Central memory CD8-positive, alpha-beta T cell (primary cell): Measurements from ENCODE around the gene CPZ.

Experiments
- ATAC-seq: fragments of 150-1000 bp; cut with Tn5 transposase; replicated peaks from 2 replicates; pipeline ENCODE4 v1.10.0; 2022; ENCODE audit warnings: mild to moderate bottlenecking, moderate FRiP score, moderate number of reproducible peaks; ENCODE audit not compliant: poor library complexity, severe bottlenecking; ENCODE audit errors: extremely low read depth
- DNase-seq, 2 donors: peaks; one replicate each; pipeline ENCODE4 v3.0.0; 2021; ENCODE audit warnings: low spot score in 2 of 2
- H3K27ac Mint-ChIP-seq: one replicate; pipeline ENCODE4 v1.8.0; 2022; ENCODE audit warnings: low read depth, mild to moderate bottlenecking, moderate library complexity, mixed read lengths
- H3K27me3 Mint-ChIP-seq: one replicate; pipeline ENCODE4 v1.8.0; 2022; ENCODE audit warnings: mixed read lengths
- H3K36me3 Mint-ChIP-seq: one replicate; pipeline ENCODE4 v1.8.0; 2022; ENCODE audit warnings: mild to moderate bottlenecking, moderate library complexity, mixed read lengths; ENCODE audit not compliant: insufficient read depth
- H3K4me1 Mint-ChIP-seq: one replicate; pipeline ENCODE4 v1.8.0; 2022; ENCODE audit warnings: mixed read lengths
- H3K4me3 Mint-ChIP-seq: one replicate; pipeline ENCODE4 v1.8.0; 2022; ENCODE audit warnings: mild to moderate bottlenecking, moderate library complexity, mixed read lengths
- H3K9me3 Mint-ChIP-seq: one replicate; pipeline ENCODE4 v1.8.0; 2022; ENCODE audit warnings: mixed read lengths

The CPZ gene

GRCh38 chr4:8655411-8656184 is 63.0 kb downstream of the CPZ start:
- peaks cover 2% of the 10 kb centered on the region for H3K36me3 Mint-ChIP-seq
- ATAC-seq (no peak), DNase-seq (no peak)
- no peak overlapping the region for H3K4me3 Mint-ChIP-seq
- peaks cover 19% of the 10 kb centered on the region for H3K27me3 Mint-ChIP-seq
- H3K4me1 Mint-ChIP-seq = no peaks in the 10 kb centered on the region
- peaks cover 5% of the 10 kb centered on the region for H3K9me3 Mint-ChIP-seq
- H3K27ac Mint-ChIP-seq = no peak overlapping the region

- peaks cover 24% of the 10 kb centered on the region for H3K27me3 Mint-ChIP-seq
- no peak for ATAC-seq
- H3K36me3 Mint-ChIP-seq = peaks cover 2% of the 10 kb centered on the region
- no peak for DNase-seq
- peaks cover 5% of the 10 kb centered on the region for H3K9me3 Mint-ChIP-seq
- no peak overlapping the region for H3K27ac Mint-ChIP-seq
- no peaks in the 10 kb centered on the region for H3K4me1 Mint-ChIP-seq
- H3K4me3 Mint-ChIP-seq = no peak overlapping the region
Observed at GRCh38 chr4:8656185-8656517, 63.6 kb downstream of the CPZ start.

GRCh38 chr4:8656711-8657380 is 64.3 kb downstream of the CPZ start:
- ATAC-seq = no peak

GRCh38 chr4:8657381-8658088 is 65.0 kb downstream of the CPZ start:
- Mint-ChIP-seq H3K27ac (no peak overlapping the region), H3K27me3 (peaks cover 37% of the 10 kb centered on the region), H3K4me1 (no peaks in the 10 kb centered on the region), H3K36me3 (peaks cover 2% of the 10 kb centered on the region), H3K4me3 (no peak overlapping the region), H3K9me3 (peaks cover 5% of the 10 kb centered on the region)
- ATAC-seq = no peak
- DNase-seq = no peak

More at GRCh38 chr4:8656711-8657380, 64.3 kb downstream of the CPZ start:
- Mint-ChIP-seq H3K4me3 (no peak overlapping the region), H3K27me3 (peaks cover 31% of the 10 kb centered on the region), H3K27ac (no peak overlapping the region), H3K9me3 (peaks cover 5% of the 10 kb centered on the region), H3K4me1 (no peaks in the 10 kb centered on the region), H3K36me3 (peaks cover 2% of the 10 kb centered on the region)
- no peak for DNase-seq

- H3K4me1 Mint-ChIP-seq = no peaks in the 10 kb centered on the region
- no peak overlapping the region for H3K4me3 Mint-ChIP-seq
- peaks cover 40% of the 10 kb centered on the region for H3K27me3 Mint-ChIP-seq
- no peak overlapping the region for H3K27ac Mint-ChIP-seq
- DNase-seq (no peak), ATAC-seq (no peak)
- no peaks in the 10 kb centered on the region for H3K36me3 Mint-ChIP-seq
- H3K9me3 Mint-ChIP-seq = no peaks in the 10 kb centered on the region
Observed at GRCh38 chr4:8662776-8663175, 70.2 kb downstream of the CPZ start.

- no peaks in the 10 kb centered on the region for H3K36me3 Mint-ChIP-seq
- H3K27ac Mint-ChIP-seq = no peak overlapping the region
- peaks cover 40% of the 10 kb centered on the region for H3K27me3 Mint-ChIP-seq
- ATAC-seq (no peak), DNase-seq (no peak)
- no peaks in the 10 kb centered on the region for H3K9me3 Mint-ChIP-seq
- H3K4me3 Mint-ChIP-seq = no peak overlapping the region
- no peaks in the 10 kb centered on the region for H3K4me1 Mint-ChIP-seq
Observed at GRCh38 chr4:8664031-8664805, 71.7 kb downstream of the CPZ start.

GRCh38 chr4:8664976-8665375 is 72.4 kb downstream of the CPZ start:
- Mint-ChIP-seq H3K4me1 (no peaks in the 10 kb centered on the region), H3K9me3 (no peaks in the 10 kb centered on the region), H3K36me3 (no peaks in the 10 kb centered on the region), H3K4me3 (no peak overlapping the region), H3K27ac (no peak overlapping the region), H3K27me3 (peaks cover 40% of the 10 kb centered on the region)
- no peak for DNase-seq
- ATAC-seq = no peak

GRCh38 chr4:8665406-8666360 is 73.1 kb downstream of the CPZ start:
- H3K27ac Mint-ChIP-seq = no peak overlapping the region
- no peak overlapping the region for H3K4me3 Mint-ChIP-seq
- H3K27me3 Mint-ChIP-seq = peaks cover 34% of the 10 kb centered on the region
- H3K36me3 Mint-ChIP-seq = no peaks in the 10 kb centered on the region
- ATAC-seq (no peak), DNase-seq (no peak)
- no peaks in the 10 kb centered on the region for H3K4me1 Mint-ChIP-seq
- H3K9me3 Mint-ChIP-seq = no peaks in the 10 kb centered on the region

- Mint-ChIP-seq H3K27me3 (peaks cover 34% of the 10 kb centered on the region), H3K4me3 (no peak overlapping the region), H3K36me3 (no peaks in the 10 kb centered on the region), H3K27ac (no peak overlapping the region), H3K4me1 (no peaks in the 10 kb centered on the region), H3K9me3 (no peaks in the 10 kb centered on the region)
- DNase-seq = no peak
- ATAC-seq = no peak
Observed at GRCh38 chr4:8666581-8666980, 74.0 kb downstream of the CPZ start.
